Astrocyte (in vitro differentiated cells and primary cell): ENCODE results near the gene TJP1. TPM values are rescaled to one million over a fixed set of nuclear protein-coding genes. Genes with fewer than 3 reads are reported as not detected.

ENCODE experiments used
- DNase-seq: peaks from one replicate; pipeline ENCODE4 v3.0.0-alpha.2; 2010; ENCODE audit warnings: low read depth
- FAIRE-seq: peaks from 2 replicates; lab custom pipeline; 2011; peaks lifted over from hg19 to GRCh38; lab: Jason Lieb, UNC
- H2AFZ ChIP-seq: 2 replicates; pipeline ENCODE4 v1.6.0; 2012; ENCODE audit warnings: low read depth, low read length, inconsistent platforms
- H3K27ac ChIP-seq: 2 replicates; pipeline ENCODE4 v1.5.1; 2011; ENCODE audit warnings: low read depth, low read length, inconsistent platforms
- H3K27me3 ChIP-seq: 2 replicates; pipeline ENCODE4 v1.6.0; 2011; ENCODE audit warnings: low read length, inconsistent platforms; ENCODE audit not compliant: insufficient read depth
- H3K36me3 ChIP-seq: 2 replicates; pipeline ENCODE4 v1.5.1; 2011; ENCODE audit warnings: low read length, inconsistent platforms; ENCODE audit not compliant: insufficient read depth
- H3K4me1 ChIP-seq: 2 replicates; pipeline ENCODE4 v1.5.1; 2011; ENCODE audit warnings: low read length, inconsistent platforms; ENCODE audit not compliant: insufficient read depth
- H3K4me2 ChIP-seq: 2 replicates; pipeline ENCODE4 v1.6.0; 2012; ENCODE audit warnings: low read length, inconsistent platforms
- H3K4me3 ChIP-seq: 2 replicates; pipeline ENCODE4 v1.5.1; 2011; ENCODE audit warnings: low read depth, mild to moderate bottlenecking, low read length, inconsistent platforms; ENCODE audit not compliant: insufficient read depth
- H3K79me2 ChIP-seq: 2 replicates; pipeline ENCODE4 v1.6.0; 2012; ENCODE audit warnings: mild to moderate bottlenecking, low read length, inconsistent platforms; ENCODE audit not compliant: insufficient read depth
- H3K9ac ChIP-seq: 2 replicates; pipeline ENCODE4 v1.6.0; 2012; ENCODE audit warnings: mild to moderate bottlenecking, low read length, inconsistent platforms
- H3K9me3 ChIP-seq: 2 replicates; pipeline ENCODE4 v1.5.1; 2012; ENCODE audit warnings: low read depth, mild to moderate bottlenecking, low read length, inconsistent platforms; ENCODE audit not compliant: insufficient read depth
- H4K20me1 ChIP-seq: 2 replicates; pipeline ENCODE4 v1.6.0; 2012; ENCODE audit warnings: low read length, inconsistent platforms; ENCODE audit not compliant: insufficient read depth
- H3K27ac Mint-ChIP-seq: one replicate; pipeline ENCODE4 v1.8.0; 2021; ENCODE audit warnings: mild to moderate bottlenecking, mixed read lengths; ENCODE audit not compliant: unreplicated experiment
- H3K27me3 Mint-ChIP-seq: one replicate; pipeline ENCODE4 v1.8.0; 2021; ENCODE audit warnings: low read depth, mixed read lengths; ENCODE audit not compliant: unreplicated experiment
- H3K36me3 Mint-ChIP-seq: one replicate; pipeline ENCODE4 v1.8.0; 2021; ENCODE audit warnings: low read depth, mixed read lengths; ENCODE audit not compliant: unreplicated experiment
- H3K4me1 Mint-ChIP-seq: one replicate; pipeline ENCODE4 v1.8.0; 2021; ENCODE audit warnings: low read depth, mixed read lengths; ENCODE audit not compliant: unreplicated experiment
- H3K4me3 Mint-ChIP-seq: one replicate; pipeline ENCODE4 v1.8.0; 2021; ENCODE audit warnings: mild to moderate bottlenecking, moderate library complexity, mixed read lengths; ENCODE audit not compliant: unreplicated experiment
- H3K9me3 Mint-ChIP-seq: one replicate; pipeline ENCODE4 v1.8.0; 2021; ENCODE audit warnings: mild to moderate bottlenecking, mixed read lengths; ENCODE audit not compliant: unreplicated experiment
- EZH2 ChIP-seq: IDR thresholded peaks from 2 replicates; pipeline ENCODE4 v1.6.1; 2012; ENCODE audit warnings: mild to moderate bottlenecking, low read length, inconsistent platforms; ENCODE audit not compliant: insufficient read depth
- total RNA-seq: library from RNA; stranded (reverse); gene quantifications from 2 replicates; pipeline ENCODE4 v1.2.1, GENCODE V29; 2021
- TF ChIP-seq, protein P1 (sequence below): IDR thresholded peaks from 2 replicates; pipeline ENCODE4 v1.5.1; 2011; ENCODE audit warnings: low read depth, mild to moderate bottlenecking, inconsistent platforms, low read length, moderate library complexity; ENCODE audit not compliant: insufficient read depth

TJP1 gene
- total RNA-seq, 1 donor from 2014 or later = 137 TPM

DNA sequence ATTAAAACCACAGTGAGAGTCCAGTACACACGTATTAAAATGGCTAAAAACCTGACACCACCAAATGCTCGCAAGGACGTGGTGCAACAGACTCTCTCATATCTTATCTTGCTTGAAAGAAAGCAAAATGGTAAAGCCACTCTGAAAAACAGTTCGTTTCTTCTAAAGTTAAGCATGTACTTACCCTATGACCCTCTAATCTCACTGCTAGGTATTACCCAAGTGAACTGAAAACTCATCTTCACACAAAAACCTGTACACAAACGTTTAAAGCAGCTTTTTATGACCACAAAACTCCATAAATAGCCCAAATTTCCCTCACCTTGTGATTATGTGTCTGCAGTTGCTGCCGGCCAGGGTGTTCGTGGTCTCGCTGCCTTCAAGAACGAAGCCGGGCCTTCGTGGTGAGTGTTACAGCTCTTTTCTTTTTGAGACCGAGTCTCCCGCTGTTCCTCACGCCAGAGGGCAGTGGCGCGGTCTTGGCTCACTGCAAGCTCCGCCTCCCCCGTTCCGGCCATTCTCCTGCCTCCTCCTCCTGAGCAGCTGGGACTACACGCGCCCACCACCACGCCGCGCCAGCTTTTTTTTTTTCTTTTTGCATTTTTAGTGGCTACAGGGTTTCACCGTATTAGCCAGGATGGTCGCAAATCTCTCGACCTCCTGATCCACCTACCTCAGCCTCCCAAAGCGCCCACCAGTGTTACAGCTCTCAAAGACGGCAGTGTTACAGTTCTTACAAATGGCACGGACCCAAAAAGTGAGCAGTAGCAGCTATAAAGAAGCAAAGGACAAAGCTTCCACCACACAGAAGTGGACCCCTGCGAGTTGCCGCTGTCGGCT, 165.4 kb downstream of the TJP1 start:
- H3K36me3 Mint-ChIP-seq = peaks cover 2% of the 10 kb centered on the region
- TF ChIP-seq, protein P1, sequence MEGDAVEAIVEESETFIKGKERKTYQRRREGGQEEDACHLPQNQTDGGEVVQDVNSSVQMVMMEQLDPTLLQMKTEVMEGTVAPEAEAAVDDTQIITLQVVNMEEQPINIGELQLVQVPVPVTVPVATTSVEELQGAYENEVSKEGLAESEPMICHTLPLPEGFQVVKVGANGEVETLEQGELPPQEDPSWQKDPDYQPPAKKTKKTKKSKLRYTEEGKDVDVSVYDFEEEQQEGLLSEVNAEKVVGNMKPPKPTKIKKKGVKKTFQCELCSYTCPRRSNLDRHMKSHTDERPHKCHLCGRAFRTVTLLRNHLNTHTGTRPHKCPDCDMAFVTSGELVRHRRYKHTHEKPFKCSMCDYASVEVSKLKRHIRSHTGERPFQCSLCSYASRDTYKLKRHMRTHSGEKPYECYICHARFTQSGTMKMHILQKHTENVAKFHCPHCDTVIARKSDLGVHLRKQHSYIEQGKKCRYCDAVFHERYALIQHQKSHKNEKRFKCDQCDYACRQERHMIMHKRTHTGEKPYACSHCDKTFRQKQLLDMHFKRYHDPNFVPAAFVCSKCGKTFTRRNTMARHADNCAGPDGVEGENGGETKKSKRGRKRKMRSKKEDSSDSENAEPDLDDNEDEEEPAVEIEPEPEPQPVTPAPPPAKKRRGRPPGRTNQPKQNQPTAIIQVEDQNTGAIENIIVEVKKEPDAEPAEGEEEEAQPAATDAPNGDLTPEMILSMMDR = no peak
- TF ChIP-seq EZH2 = no peak
- no peak overlapping the region for H3K27ac Mint-ChIP-seq
- no peak overlapping the region for H3K4me3 Mint-ChIP-seq
- Histone ChIP-seq H3K9ac (no peak overlapping the region), H3K27ac (no peak overlapping the region), H3K4me1 (no peaks in the 10 kb centered on the region), H3K4me3 (no peak overlapping the region), H3K9me3 (peaks cover 3% of the 10 kb centered on the region), H3K36me3 (no peaks in the 10 kb centered on the region), H4K20me1 (no peaks in the 10 kb centered on the region), H3K4me2 (no peak overlapping the region), H2AFZ (no peak overlapping the region), H3K27me3 (no peaks in the 10 kb centered on the region), H3K79me2 (no peaks in the 10 kb centered on the region)
- DNase-seq = no peak
- no peaks in the 10 kb centered on the region for H3K4me1 Mint-ChIP-seq
- no peak for FAIRE-seq
- peaks cover 6% of the 10 kb centered on the region for H3K9me3 Mint-ChIP-seq
- H3K27me3 Mint-ChIP-seq = no peaks in the 10 kb centered on the region

DNA sequence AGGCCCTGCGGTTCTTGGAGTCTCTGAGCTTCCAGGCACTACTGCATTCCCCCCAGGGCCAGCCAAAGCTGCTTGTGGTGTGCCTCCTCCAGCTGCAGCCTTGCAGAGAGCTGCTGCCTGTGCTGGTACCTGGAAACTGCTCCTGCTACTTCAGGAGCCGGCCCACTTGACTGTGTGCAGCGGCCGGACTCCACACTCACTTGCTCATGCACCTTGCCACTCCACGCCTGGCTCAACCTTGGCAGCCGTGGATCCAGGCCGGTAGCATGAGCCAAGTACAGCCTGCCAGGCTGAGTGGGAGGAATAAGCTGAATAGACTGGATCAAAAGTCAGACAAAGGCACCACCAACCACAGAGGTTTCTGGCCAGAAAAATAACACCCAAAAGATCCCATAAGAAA, 169.7 kb downstream of the TJP1 start:
- Histone ChIP-seq H3K27ac (no peak overlapping the region), H3K79me2 (no peaks in the 10 kb centered on the region), H3K27me3 (no peaks in the 10 kb centered on the region), H2AFZ (no peak overlapping the region), H3K4me1 (no peaks in the 10 kb centered on the region), H3K9me3 (peaks cover 3% of the 10 kb centered on the region), H3K9ac (no peak overlapping the region), H3K4me2 (no peak overlapping the region), H4K20me1 (no peaks in the 10 kb centered on the region), H3K4me3 (no peak overlapping the region), H3K36me3 (no peaks in the 10 kb centered on the region)
- peaks cover 2% of the 10 kb centered on the region for H3K27me3 Mint-ChIP-seq
- H3K4me1 Mint-ChIP-seq = no peaks in the 10 kb centered on the region
- no peak overlapping the region for H3K4me3 Mint-ChIP-seq
- peaks cover 2% of the 10 kb centered on the region for H3K36me3 Mint-ChIP-seq
- no peak for FAIRE-seq
- H3K27ac Mint-ChIP-seq = no peak overlapping the region
- no peak for TF ChIP-seq EZH2
- peaks cover 5% of the 10 kb centered on the region for H3K9me3 Mint-ChIP-seq
- DNase-seq = no peak

DNA sequence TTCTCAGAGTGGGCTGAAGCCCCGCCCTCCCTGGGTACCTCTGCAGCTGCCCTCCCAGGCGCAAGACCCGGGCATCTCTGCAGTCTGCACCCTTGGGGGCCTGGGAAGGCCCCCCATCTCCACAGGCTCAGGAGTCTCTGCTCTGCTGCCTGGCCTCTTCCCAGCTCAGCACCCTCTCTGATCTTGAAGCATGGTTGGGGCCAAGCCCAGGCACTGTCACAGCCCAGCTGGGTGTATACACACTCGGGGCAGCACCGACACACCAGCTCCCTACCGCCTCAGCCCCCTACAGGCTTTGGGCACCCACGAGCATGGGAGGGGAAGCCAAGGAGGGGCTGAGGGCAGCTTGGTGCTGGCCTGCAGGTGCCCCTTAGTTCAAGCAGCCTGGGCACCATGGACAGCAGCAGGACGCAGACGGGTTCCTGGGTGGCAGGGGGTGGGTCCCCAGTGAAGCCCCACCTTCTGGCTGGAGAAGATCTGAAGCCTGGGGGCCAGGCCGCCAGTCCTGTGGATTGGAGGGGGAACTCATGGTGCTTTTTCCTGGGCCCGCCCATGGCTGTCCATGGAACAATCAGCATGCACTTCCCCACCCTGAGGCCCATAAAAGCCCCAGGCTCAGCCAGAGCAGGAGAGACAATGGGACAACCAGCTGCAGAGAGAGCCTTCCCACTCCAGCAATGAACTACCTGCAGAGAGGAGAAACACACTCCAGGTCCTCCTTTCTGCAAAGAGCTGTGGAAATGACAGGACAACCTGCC, 170.6 kb downstream of the TJP1 start:
- TF ChIP-seq EZH2 = no peak
- TF ChIP-seq, protein P1 = no peak
- Histone ChIP-seq H3K4me1 (no peaks in the 10 kb centered on the region), H4K20me1 (no peaks in the 10 kb centered on the region), H2AFZ (no peak overlapping the region), H3K9ac (no peak overlapping the region), H3K4me3 (no peak overlapping the region), H3K4me2 (no peak overlapping the region), H3K27ac (no peak overlapping the region), H3K79me2 (no peaks in the 10 kb centered on the region), H3K36me3 (no peaks in the 10 kb centered on the region), H3K27me3 (no peaks in the 10 kb centered on the region), H3K9me3 (peaks cover 3% of the 10 kb centered on the region)
- no peak overlapping the region for H3K4me3 Mint-ChIP-seq
- no peaks in the 10 kb centered on the region for H3K4me1 Mint-ChIP-seq
- H3K9me3 Mint-ChIP-seq = peaks cover 4% of the 10 kb centered on the region
- peaks cover 2% of the 10 kb centered on the region for H3K36me3 Mint-ChIP-seq
- H3K27ac Mint-ChIP-seq = no peak overlapping the region
- no peak for FAIRE-seq
- H3K27me3 Mint-ChIP-seq = peaks cover 2% of the 10 kb centered on the region
- no peak for DNase-seq
